ENCODE results near the gene OR6C68. TPM values are rescaled to one million over a fixed set of nuclear protein-coding genes. Genes with fewer than 3 reads are reported as not detected.
"Not testable (repeated sequence)": the region's sequence is repeated elsewhere in the genome, so short reads cannot be mapped to it uniquely, and the experiment has no call there.

The OR6C68 gene
- polyA plus RNA-seq (2013, experiment 1 of 2) = not detected
- not detected for polyA plus RNA-seq (2013, experiment 2 of 2)

- Histone ChIP-seq H3K4me1 (ENCODE audit: control insufficient read depth, low read depth, low read length) (no peaks in the 10 kb centered on the region), H3K18ac (ENCODE audit: low read length) (no peak within 1 kb of the TSS), H3K4me2 (ENCODE audit: low read length) (no peak within 1 kb of the TSS), H2BK15ac (replicated peaks; ENCODE audit: low read depth) (no peak within 1 kb of the TSS), H3K4ac (ENCODE audit: low read depth, low read length) (no peak within 1 kb of the TSS), H2BK5ac (ENCODE audit: low read length) (no peak within 1 kb of the TSS), H4K5ac (ENCODE audit: low read length) (no peak within 1 kb of the TSS), H3K23ac (ENCODE audit: low read length) (no peak within 1 kb of the TSS), H3K36me3 (ENCODE audit: control insufficient read depth, insufficient read depth, low read length) (no peaks in the 10 kb centered on the region), H3K9ac (ENCODE audit: low read length) (no peak within 1 kb of the TSS), H3K27me3 (ENCODE audit: insufficient read depth, low read length, poor library complexity) (no peaks in the 10 kb centered on the region), H2AK5ac (ENCODE audit: low read length) (no peak within 1 kb of the TSS), H2BK120ac (ENCODE audit: low read depth, low read length) (no peak within 1 kb of the TSS), H3K4me3 (ENCODE audit: low read length) (no peak within 1 kb of the TSS), H3K79me2 (ENCODE audit: control insufficient read depth, insufficient read depth, low read length) (no peaks in the 10 kb centered on the region), H3K79me1 (ENCODE audit: low read length) (no peaks in the 10 kb centered on the region), H4K8ac (ENCODE audit: low read depth, low read length) (no peak within 1 kb of the TSS), H3K56ac (ENCODE audit: low read length) (no peak within 1 kb of the TSS), H3K27ac (ENCODE audit: low read depth, low read length) (no peak within 1 kb of the TSS)
- WGBS (ENCODE audit: extremely low coverage, insufficient coverage, low lambda C conversion rate) = no CpG with 5 or more reads among the region's 2 CpGs
- no peak for DNase-seq
These were observed at the start of gene OR6C68 for GRCh38 chr12:55492078-55492477. Gene OR6C68 (plus strand): TSS chr12:55492378. CDS start chr12:55492378, 0 bp downstream.

GRCh38 chr12:55443776-55444175 is 48.4 kb upstream of the OR6C68 start, which contains the start of gene OR6C2:
Gene OR6C2 (plus strand): TSS chr12:55444076. CDS start chr12:55452214, 8,138 bp downstream.
- H2AK5ac ChIP-seq (ENCODE audit: low read length) = no peak within 1 kb of the TSS
- H3K27ac ChIP-seq (ENCODE audit: low read depth, low read length) = no peak within 1 kb of the TSS
- H3K23ac ChIP-seq (ENCODE audit: low read length) = no peak within 1 kb of the TSS
- no CpG with 5 or more reads among the region's 2 CpGs for WGBS (ENCODE audit: extremely low coverage, insufficient coverage, low lambda C conversion rate)
- H3K27me3 ChIP-seq (ENCODE audit: insufficient read depth, low read length, poor library complexity) = no peaks in the 10 kb centered on the region
- no peak within 1 kb of the TSS for H3K4me2 ChIP-seq (ENCODE audit: low read length)
- H3K79me1 ChIP-seq (ENCODE audit: low read length) = no peaks in the 10 kb centered on the region
- H2BK15ac ChIP-seq (replicated peaks; ENCODE audit: low read depth) = no peak within 1 kb of the TSS
- no peak within 1 kb of the TSS for H4K5ac ChIP-seq (ENCODE audit: low read length)
- H3K18ac ChIP-seq (ENCODE audit: low read length) = no peak within 1 kb of the TSS
- no peak within 1 kb of the TSS for H2BK120ac ChIP-seq (ENCODE audit: low read depth, low read length)
- H3K4me3 ChIP-seq (ENCODE audit: low read length) = no peak within 1 kb of the TSS
- H4K8ac ChIP-seq (ENCODE audit: low read depth, low read length) = no peak within 1 kb of the TSS
- H2BK5ac ChIP-seq (ENCODE audit: low read length) = no peak within 1 kb of the TSS
- H3K4ac ChIP-seq (ENCODE audit: low read depth, low read length) = no peak within 1 kb of the TSS
- no peaks in the 10 kb centered on the region for H3K4me1 ChIP-seq (ENCODE audit: control insufficient read depth, low read depth, low read length)
- H3K56ac ChIP-seq (ENCODE audit: low read length) = no peak within 1 kb of the TSS
- H3K9ac ChIP-seq (ENCODE audit: low read length) = no peak within 1 kb of the TSS
- DNase-seq = no peak
- H3K79me2 ChIP-seq (ENCODE audit: control insufficient read depth, insufficient read depth, low read length) = no peaks in the 10 kb centered on the region
- H3K36me3 ChIP-seq (ENCODE audit: control insufficient read depth, insufficient read depth, low read length) = no peaks in the 10 kb centered on the region

DNA sequence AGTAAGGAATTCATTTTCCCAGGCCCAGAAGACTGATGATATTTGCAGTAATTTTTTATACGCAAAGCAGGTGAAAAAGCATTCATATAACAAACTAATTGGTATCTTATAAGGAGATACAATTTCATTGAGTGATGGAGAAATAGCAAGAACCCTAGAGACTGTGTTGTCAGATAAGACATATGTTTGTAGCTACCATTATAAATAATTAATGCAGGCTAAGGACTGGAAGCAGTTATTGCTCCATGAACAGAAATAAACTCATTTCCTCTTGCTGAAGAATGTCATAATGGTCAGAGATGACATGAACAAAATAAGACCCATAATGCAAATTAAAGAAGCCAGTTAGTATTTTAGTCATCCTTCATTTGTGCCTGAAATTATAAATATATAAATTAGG is 46.8 kb upstream of the OR6C68 start:
- Histone ChIP-seq H3K4me2 (ENCODE audit: low read length) (no peak overlapping the region), H2AK5ac (ENCODE audit: low read length) (no peak overlapping the region), H3K36me3 (ENCODE audit: control insufficient read depth, insufficient read depth, low read length) (no peaks in the 10 kb centered on the region), H2BK120ac (ENCODE audit: low read depth, low read length) (no peak overlapping the region), H4K5ac (ENCODE audit: low read length) (no peak overlapping the region), H4K8ac (ENCODE audit: low read depth, low read length) (no peak overlapping the region), H3K18ac (ENCODE audit: low read length) (no peak overlapping the region), H3K4me3 (ENCODE audit: low read length) (no peak overlapping the region), H3K23ac (ENCODE audit: low read length) (no peak overlapping the region), H3K4me1 (ENCODE audit: control insufficient read depth, low read depth, low read length) (no peaks in the 10 kb centered on the region), H3K9ac (ENCODE audit: low read length) (no peak overlapping the region), H3K27ac (ENCODE audit: low read depth, low read length) (no peak overlapping the region), H3K4ac (ENCODE audit: low read depth, low read length) (no peak overlapping the region), H3K79me1 (ENCODE audit: low read length) (no peaks in the 10 kb centered on the region), H2BK5ac (ENCODE audit: low read length) (no peak overlapping the region), H3K56ac (ENCODE audit: low read length) (no peak overlapping the region), H3K27me3 (ENCODE audit: insufficient read depth, low read length, poor library complexity) (no peaks in the 10 kb centered on the region), H2BK15ac (replicated peaks; ENCODE audit: low read depth) (no peak overlapping the region), H3K79me2 (ENCODE audit: control insufficient read depth, insufficient read depth, low read length) (no peaks in the 10 kb centered on the region)
- no CpG with 5 or more reads among the region's 1 CpG for WGBS (ENCODE audit: extremely low coverage, insufficient coverage, low lambda C conversion rate)
- DNase-seq = no peak

DNA sequence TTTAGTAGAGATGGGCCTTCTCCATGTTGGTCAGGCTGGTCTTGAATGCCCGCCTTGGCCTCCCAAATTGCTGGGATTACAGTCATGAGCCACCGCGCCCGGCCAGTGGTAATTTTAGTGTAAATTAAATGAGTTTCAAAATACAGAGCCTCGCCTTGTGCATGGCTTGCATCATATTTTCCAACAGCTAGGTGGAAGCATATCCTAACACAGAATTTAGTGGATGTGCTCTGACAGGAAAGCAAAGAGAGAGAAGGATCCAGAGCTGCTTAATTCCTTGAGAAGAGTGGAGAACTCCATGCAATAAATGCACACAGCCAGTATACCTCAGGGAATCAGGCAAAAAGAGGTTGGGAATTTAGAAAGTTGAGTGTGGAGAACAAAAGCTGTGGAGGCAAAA is 45.9 kb upstream of the OR6C68 start:
- H3K79me2 ChIP-seq (ENCODE audit: control insufficient read depth, insufficient read depth, low read length) = no peaks in the 10 kb centered on the region
- no peak overlapping the region for H2BK120ac ChIP-seq (ENCODE audit: low read depth, low read length)
- H3K23ac ChIP-seq (ENCODE audit: low read length) = no peak overlapping the region
- peak; percentile 11 for DNase-seq
- no peak overlapping the region for H3K4me2 ChIP-seq (ENCODE audit: low read length)
- no peak overlapping the region for H3K18ac ChIP-seq (ENCODE audit: low read length)
- no peak overlapping the region for H3K4ac ChIP-seq (ENCODE audit: low read depth, low read length)
- H4K8ac ChIP-seq (ENCODE audit: low read depth, low read length) = no peak overlapping the region
- H3K9ac ChIP-seq (ENCODE audit: low read length) = no peak overlapping the region
- no peaks in the 10 kb centered on the region for H3K27me3 ChIP-seq (ENCODE audit: insufficient read depth, low read length, poor library complexity)
- no peak overlapping the region for H3K4me3 ChIP-seq (ENCODE audit: low read length)
- H4K5ac ChIP-seq (ENCODE audit: low read length) = no peak overlapping the region
- H3K56ac ChIP-seq (ENCODE audit: low read length) = no peak overlapping the region
- H2AK5ac ChIP-seq (ENCODE audit: low read length) = no peak overlapping the region
- WGBS (ENCODE audit: extremely low coverage, insufficient coverage, low lambda C conversion rate) = no CpG with 5 or more reads among the region's 5 CpGs
- H3K79me1 ChIP-seq (ENCODE audit: low read length) = no peaks in the 10 kb centered on the region
- H2BK15ac ChIP-seq (replicated peaks; ENCODE audit: low read depth) = no peak overlapping the region
- H2BK5ac ChIP-seq (ENCODE audit: low read length) = no peak overlapping the region
- no peaks in the 10 kb centered on the region for H3K36me3 ChIP-seq (ENCODE audit: control insufficient read depth, insufficient read depth, low read length)
- no peaks in the 10 kb centered on the region for H3K4me1 ChIP-seq (ENCODE audit: control insufficient read depth, low read depth, low read length)
- H3K27ac ChIP-seq (ENCODE audit: low read depth, low read length) = no peak overlapping the region

DNA sequence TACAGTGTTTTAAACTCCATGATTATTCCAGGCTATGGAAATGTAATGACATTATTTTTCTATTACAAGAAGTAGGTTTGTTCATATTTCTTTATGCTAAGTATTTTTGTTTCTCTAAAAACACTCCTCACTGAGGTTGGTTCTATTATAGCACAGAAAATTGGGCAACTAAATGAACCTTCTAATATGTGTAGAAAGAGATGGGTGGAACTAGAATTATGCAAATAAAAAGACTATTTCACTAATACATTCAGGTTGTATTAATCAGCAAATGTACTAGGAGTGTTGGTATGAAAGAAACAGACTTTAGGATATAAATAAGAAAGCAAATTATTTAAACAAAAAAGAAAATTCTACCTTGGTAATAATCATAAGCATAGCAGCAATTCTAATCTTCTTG is 43.4 kb upstream of the OR6C68 start:
- H3K4ac ChIP-seq (ENCODE audit: low read depth, low read length) = no peak overlapping the region
- no peaks in the 10 kb centered on the region for H3K27me3 ChIP-seq (ENCODE audit: insufficient read depth, low read length, poor library complexity)
- H2AK5ac ChIP-seq (ENCODE audit: low read length) = no peak overlapping the region
- H3K56ac ChIP-seq (ENCODE audit: low read length) = no peak overlapping the region
- no peaks in the 10 kb centered on the region for H3K79me1 ChIP-seq (ENCODE audit: low read length)
- H4K8ac ChIP-seq (ENCODE audit: low read depth, low read length) = no peak overlapping the region
- no peak overlapping the region for H3K4me3 ChIP-seq (ENCODE audit: low read length)
- no peak overlapping the region for H3K27ac ChIP-seq (ENCODE audit: low read depth, low read length)
- no peak overlapping the region for H3K4me2 ChIP-seq (ENCODE audit: low read length)
- H3K18ac ChIP-seq (ENCODE audit: low read length) = no peak overlapping the region
- no peaks in the 10 kb centered on the region for H3K4me1 ChIP-seq (ENCODE audit: control insufficient read depth, low read depth, low read length)
- H2BK5ac ChIP-seq (ENCODE audit: low read length) = no peak overlapping the region
- H2BK120ac ChIP-seq (ENCODE audit: low read depth, low read length) = no peak overlapping the region
- H4K5ac ChIP-seq (ENCODE audit: low read length) = no peak overlapping the region
- no peak overlapping the region for H2BK15ac ChIP-seq (replicated peaks; ENCODE audit: low read depth)
- H3K23ac ChIP-seq (ENCODE audit: low read length) = no peak overlapping the region
- no peaks in the 10 kb centered on the region for H3K36me3 ChIP-seq (ENCODE audit: control insufficient read depth, insufficient read depth, low read length)
- no peak for DNase-seq
- H3K79me2 ChIP-seq (ENCODE audit: control insufficient read depth, insufficient read depth, low read length) = no peaks in the 10 kb centered on the region
- H3K9ac ChIP-seq (ENCODE audit: low read length) = no peak overlapping the region

DNA sequence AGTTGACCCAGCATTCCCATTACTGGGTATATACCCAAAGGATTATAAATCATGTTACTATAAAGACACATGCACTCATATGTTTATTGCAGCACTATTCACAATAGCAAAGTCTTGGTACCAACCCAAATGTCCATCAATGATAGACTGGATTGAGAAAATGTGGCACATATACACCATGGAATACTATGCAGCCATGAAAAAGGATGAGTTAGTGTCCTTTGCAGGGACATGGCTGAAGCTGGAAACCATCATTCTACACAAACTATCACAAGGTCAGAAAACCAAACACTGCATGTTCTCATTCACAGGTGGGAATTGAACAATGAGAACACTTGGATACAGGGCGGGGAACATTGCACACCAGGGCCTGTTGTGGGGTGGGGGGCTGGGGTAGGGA is 27.3 kb upstream of the OR6C68 start:
- H3K4me1 ChIP-seq (ENCODE audit: control insufficient read depth, low read depth, low read length) = not testable (repeated sequence)

More for the DNA sequence above, 27.3 kb upstream of the OR6C68 start:
- not testable (repeated sequence) for H3K18ac ChIP-seq (ENCODE audit: low read length); H3K4me3 ChIP-seq (ENCODE audit: low read length); H2BK5ac ChIP-seq (ENCODE audit: low read length); H4K8ac ChIP-seq (ENCODE audit: low read depth, low read length); H4K5ac ChIP-seq (ENCODE audit: low read length); H3K4ac ChIP-seq (ENCODE audit: low read depth, low read length); H3K79me1 ChIP-seq (ENCODE audit: low read length); H3K56ac ChIP-seq (ENCODE audit: low read length); H3K27me3 ChIP-seq (ENCODE audit: insufficient read depth, low read length, poor library complexity); H3K27ac ChIP-seq (ENCODE audit: low read depth, low read length); H2BK120ac ChIP-seq (ENCODE audit: low read depth, low read length); H2AK5ac ChIP-seq (ENCODE audit: low read length); H3K36me3 ChIP-seq (ENCODE audit: control insufficient read depth, insufficient read depth, low read length); H3K23ac ChIP-seq (ENCODE audit: low read length); H2BK15ac ChIP-seq (replicated peaks; ENCODE audit: low read depth); H3K79me2 ChIP-seq (ENCODE audit: control insufficient read depth, insufficient read depth, low read length); DNase-seq; H3K4me2 ChIP-seq (ENCODE audit: low read length); H3K9ac ChIP-seq (ENCODE audit: low read length)
- WGBS (ENCODE audit: extremely low coverage, insufficient coverage, low lambda C conversion rate) = no CpG with 5 or more reads among the region's 1 CpG
